D341Med (cell line): ENCODE measurements around the gene RUSF1.
"Not testable (repeated sequence)": the region's sequence is repeated elsewhere in the genome, so short reads cannot be mapped to it uniquely, and the experiment has no call there.

Experiments used
- DNase-seq: peaks from one replicate; pipeline ENCODE4 v3.0.0; 2012; ENCODE audit warnings: low spot score

Gene RUSF1

DNA sequence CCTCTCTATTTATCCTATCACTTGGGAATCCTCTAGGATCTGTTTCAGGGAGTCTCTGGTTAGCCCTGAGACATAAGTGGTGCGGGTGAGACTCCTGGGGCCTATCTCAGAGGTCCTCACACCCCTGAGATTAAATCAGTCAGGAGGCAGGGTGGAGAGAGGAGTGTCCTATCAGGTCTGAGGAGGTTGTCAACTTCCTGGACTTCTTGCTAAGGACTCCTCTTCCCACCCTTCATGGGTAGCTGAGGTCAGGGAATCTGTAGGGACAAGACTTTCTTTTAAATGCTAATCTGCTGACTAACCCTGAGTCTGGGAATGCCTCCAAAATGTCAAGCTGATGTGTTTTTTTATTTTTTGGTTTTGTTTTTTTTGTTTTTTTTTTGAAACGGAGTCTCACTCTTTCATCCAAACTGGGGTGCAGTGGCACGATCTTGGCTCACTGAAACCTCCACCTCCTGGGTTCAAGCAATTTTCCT is 55.5 kb downstream of the RUSF1 start:
- no peak for DNase-seq

DNA sequence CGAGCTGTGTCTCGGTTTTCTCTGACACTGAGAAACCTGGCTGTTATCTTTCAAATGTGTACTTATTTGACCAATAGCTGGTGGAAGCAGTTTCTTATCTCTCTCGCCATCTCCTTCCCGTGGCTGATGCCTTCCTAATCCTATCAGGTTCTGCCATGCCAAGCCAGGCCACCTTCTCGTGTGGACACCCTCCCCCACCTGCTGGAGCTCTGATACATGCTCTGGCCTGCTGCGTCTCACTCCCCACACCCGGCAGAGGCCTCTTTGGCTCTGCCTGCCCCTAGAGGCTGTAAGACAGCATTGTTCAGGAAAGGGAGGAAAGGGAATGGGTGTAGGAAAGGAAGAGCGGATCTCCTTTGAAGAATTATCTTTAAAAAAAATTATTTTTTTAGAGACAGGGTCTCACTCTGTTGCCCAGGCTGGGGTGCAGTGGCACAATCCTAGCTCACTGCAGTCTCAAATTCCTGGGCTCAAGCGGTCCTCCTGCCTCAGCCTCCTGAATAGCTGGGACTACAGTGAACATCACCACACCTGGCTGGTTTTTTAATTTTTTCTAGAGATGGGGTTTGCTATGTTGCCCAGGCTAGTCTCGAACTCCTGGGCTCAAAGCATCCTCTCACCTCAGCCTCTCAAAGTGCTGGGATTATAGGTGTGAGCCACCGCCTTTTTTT is 56.4 kb downstream of the RUSF1 start:
- DNase-seq = peak; percentile 76

DNA sequence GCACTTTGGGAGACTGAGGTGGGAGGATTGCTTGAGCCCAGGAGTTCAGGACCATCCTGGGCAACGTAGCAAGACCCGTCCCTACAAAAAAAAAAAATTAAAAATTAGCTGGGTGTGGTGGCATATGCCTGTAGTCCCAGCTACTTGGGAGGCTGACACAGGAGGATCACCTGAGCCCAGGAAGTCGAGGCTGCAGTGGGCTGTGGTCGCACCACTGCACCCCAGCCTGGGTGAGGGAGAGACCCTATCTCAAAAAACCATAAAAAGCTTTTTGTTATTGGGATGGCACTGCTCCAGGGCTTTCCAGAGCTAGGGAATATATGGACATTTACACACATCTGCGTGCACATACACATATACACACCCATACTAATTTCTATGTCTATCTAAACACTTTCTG is 57.0 kb downstream of the RUSF1 start:
- no peak for DNase-seq

DNA sequence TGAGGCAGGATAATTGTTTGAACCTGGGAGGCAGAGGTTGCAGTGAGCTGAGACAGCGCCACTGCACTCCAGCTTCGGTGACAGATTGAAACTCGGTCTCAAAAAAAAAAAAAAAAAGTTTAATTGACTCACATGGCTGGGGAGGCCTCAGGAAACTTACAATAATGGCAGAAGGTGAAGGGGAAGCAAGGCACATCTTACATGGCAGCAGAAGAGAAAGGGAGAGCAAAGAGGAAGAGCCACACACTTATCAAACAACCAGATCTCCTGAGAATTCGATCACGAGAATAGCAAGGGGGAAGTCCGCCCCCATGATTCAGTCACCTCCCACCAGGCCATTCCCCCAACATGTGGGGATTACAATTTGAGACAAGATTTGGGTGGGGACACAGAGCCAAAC is 62.3 kb downstream of the RUSF1 start:
- not testable (repeated sequence) for DNase-seq

DNA sequence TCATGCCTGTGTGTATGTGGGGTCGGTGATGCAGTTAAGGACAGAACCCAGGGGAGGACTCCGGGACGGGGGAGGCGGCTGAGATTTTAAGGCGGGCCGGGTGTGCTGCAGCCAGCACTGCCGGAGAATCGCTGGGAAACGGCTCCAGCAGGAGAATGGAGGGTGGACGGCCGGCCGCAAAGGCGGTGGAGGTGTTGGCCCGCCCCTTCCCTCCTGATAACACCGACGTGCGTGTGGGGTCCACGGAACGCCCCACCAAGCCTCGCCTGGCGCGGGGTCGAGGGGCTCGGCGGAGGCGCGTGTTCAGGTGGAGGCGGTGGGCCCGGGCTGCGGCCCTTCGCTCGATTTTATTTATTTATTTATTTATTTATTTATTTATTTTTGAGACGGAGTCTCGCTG is 66.2 kb downstream of the RUSF1 start:
- DNase-seq = no peak

DNA sequence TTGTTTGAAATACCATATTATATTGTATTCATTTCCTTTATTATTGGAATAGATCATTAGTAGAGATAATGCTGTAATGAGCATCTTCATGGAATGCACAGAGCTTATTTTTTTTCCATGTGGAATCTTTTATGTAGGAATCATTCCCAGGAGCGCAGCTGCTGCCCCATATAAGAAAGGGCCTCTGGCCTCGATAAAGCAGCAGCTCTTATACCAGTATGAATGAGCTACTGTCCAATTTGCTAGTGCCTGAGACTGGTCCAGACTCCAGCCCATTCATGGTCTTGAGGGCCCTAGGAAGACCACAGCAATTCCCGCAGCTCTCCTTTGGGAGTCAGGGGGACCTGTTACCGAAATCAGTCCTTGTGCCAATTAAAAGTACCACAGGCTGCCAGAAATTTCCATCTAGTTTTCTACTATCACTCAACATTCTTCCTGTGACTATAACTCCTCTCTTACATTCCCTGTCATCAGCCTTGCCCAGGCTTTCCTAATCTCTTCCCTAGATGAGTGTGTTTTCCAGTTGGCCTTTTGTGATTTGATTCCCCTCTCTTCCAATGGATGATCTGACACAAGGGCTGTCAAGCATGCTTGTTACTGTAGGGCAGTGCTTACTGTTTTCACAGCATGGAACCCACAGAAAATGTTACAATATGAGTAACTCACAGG is 67.5 kb downstream of the RUSF1 start:
- DNase-seq = no peak

DNA sequence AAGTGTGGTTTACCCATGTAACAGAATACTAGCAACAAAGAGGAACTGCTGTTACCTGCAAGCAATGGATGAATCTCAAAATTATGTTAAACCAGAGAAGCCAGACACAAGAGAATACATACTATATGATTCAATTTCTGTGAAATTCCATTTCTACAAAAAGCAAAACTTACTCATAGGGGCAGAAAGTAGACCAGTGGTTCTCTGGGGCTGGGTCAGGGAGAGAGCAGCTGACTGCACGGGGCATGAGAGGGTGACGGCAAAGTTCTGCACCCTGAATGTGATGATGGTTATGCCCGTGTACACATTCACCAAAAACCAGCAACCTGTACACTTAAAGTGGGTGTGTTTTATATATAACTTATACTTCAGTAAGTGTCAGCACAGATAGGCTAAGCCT is 68.7 kb downstream of the RUSF1 start:
- DNase-seq = no peak
